ENCODE data around the gene TREML4. TPM values are rescaled to one million over a fixed set of nuclear protein-coding genes. Genes with fewer than 3 reads are reported as not detected.

Gene TREML4
- total RNA-seq, 1 donor from 2014 or later = not detected

- DNase-seq (ENCODE audit: low read depth) = no peak
- no peak overlapping the region for H3K4me3 ChIP-seq (ENCODE audit: low read depth, low read length)
Measured at GRCh38 chr6:41209547-41210320, 18.4 kb upstream of the TREML4 start.

GRCh38 chr6:41214559-41215238 is 13.4 kb upstream of the TREML4 start:
- Histone ChIP-seq H3K4me3 (ENCODE audit: low read depth, low read length) (no peak overlapping the region), H3K27me3 (ENCODE audit: control insufficient read depth, insufficient read depth, low read length) (no peaks in the 10 kb centered on the region), H3K36me3 (ENCODE audit: control insufficient read depth, insufficient read depth, low read length) (no peaks in the 10 kb centered on the region)
- no peak for DNase-seq (ENCODE audit: low read depth)
- TF ChIP-seq CTCF (IDR thresholded peaks at IDR 0.05; ENCODE audit: insufficient read depth, low read length, poor library complexity, severe bottlenecking) = no peak

More at GRCh38 chr6:41209547-41210320, 18.4 kb upstream of the TREML4 start:
- Histone ChIP-seq H3K27me3 (ENCODE audit: control insufficient read depth, insufficient read depth, low read length) (no peaks in the 10 kb centered on the region), H3K36me3 (ENCODE audit: control insufficient read depth, insufficient read depth, low read length) (no peaks in the 10 kb centered on the region)
- no peak for TF ChIP-seq CTCF (IDR thresholded peaks at IDR 0.05; ENCODE audit: insufficient read depth, low read length, poor library complexity, severe bottlenecking)

- no peak for DNase-seq (ENCODE audit: low read depth)
- TF ChIP-seq CTCF (IDR thresholded peaks at IDR 0.05; ENCODE audit: insufficient read depth, low read length, poor library complexity, severe bottlenecking) = no peak
- H3K27me3 ChIP-seq (ENCODE audit: control insufficient read depth, insufficient read depth, low read length) = no peaks in the 10 kb centered on the region
Measured at GRCh38 chr6:41215777-41216176, 12.4 kb upstream of the TREML4 start.

GRCh38 chr6:41216616-41217015 is 11.5 kb upstream of the TREML4 start:
- TF ChIP-seq CTCF (IDR thresholded peaks at IDR 0.05; ENCODE audit: insufficient read depth, low read length, poor library complexity, severe bottlenecking) = no peak
- H3K27me3 ChIP-seq (ENCODE audit: control insufficient read depth, insufficient read depth, low read length) = no peaks in the 10 kb centered on the region
- H3K4me3 ChIP-seq (ENCODE audit: low read depth, low read length) = no peak overlapping the region
- DNase-seq (ENCODE audit: low read depth) = no peak
- no peaks in the 10 kb centered on the region for H3K36me3 ChIP-seq (ENCODE audit: control insufficient read depth, insufficient read depth, low read length)

More at GRCh38 chr6:41215777-41216176, 12.4 kb upstream of the TREML4 start:
- Histone ChIP-seq H3K36me3 (ENCODE audit: control insufficient read depth, insufficient read depth, low read length) (no peaks in the 10 kb centered on the region), H3K4me3 (ENCODE audit: low read depth, low read length) (no peak overlapping the region)

GRCh38 chr6:41222045-41222444 is 6.1 kb upstream of the TREML4 start:
- DNase-seq (ENCODE audit: low read depth) = no peak
- Histone ChIP-seq H3K27me3 (ENCODE audit: control insufficient read depth, insufficient read depth, low read length) (no peaks in the 10 kb centered on the region), H3K36me3 (ENCODE audit: control insufficient read depth, insufficient read depth, low read length) (no peaks in the 10 kb centered on the region), H3K4me3 (ENCODE audit: low read depth, low read length) (no peak overlapping the region)
- TF ChIP-seq CTCF (IDR thresholded peaks at IDR 0.05; ENCODE audit: insufficient read depth, low read length, poor library complexity, severe bottlenecking) = no peak

All from kidney epithelial cell (primary cell).